Transverse colon (tissue), 4 donors: ENCODE measurements around the gene EVA1C. TPM values are rescaled to one million over a fixed set of nuclear protein-coding genes. Genes with fewer than 3 reads are reported as not detected.
A peak's percentile ranks its signal among the peaks of the same experiment; 100 is the strongest.

Experiments used
- DNase-seq: peaks from one replicate; pipeline ENCODE4 v3.0.0-alpha.2; 2019
- H3K27ac ChIP-seq, 4 donors: fragments of 200-600 bp; sonication (generic); 2 replicates each; pipeline ENCODE4 v1.5.1; 2016 to 2018; ENCODE audit warnings: inconsistent platforms in 4 of 4
- H3K27me3 ChIP-seq: fragments of 200-600 bp; sonication (generic); 2 replicates; pipeline ENCODE4 v1.5.1; 2017; ENCODE audit warnings: inconsistent platforms
- H3K36me3 ChIP-seq, 4 donors: fragments of 200-600 bp; sonication (generic); 2 replicates each; pipeline ENCODE4 v1.5.1; 2017 to 2019; ENCODE audit warnings: inconsistent platforms in 4 of 4
- H3K4me1 ChIP-seq, 4 donors: fragments of 200-600 bp; sonication (generic); 2 replicates each; pipeline ENCODE4 v1.5.1; 2017 to 2020; ENCODE audit warnings: inconsistent platforms in 4 of 4
- H3K4me3 ChIP-seq, 4 donors: fragments of 200-600 bp; sonication (generic); 1 replicate in 1 of 4; 2 replicates in 3 of 4; pipeline versions ENCODE4 v1.5.1 to v1.6.1; 2017 to 2019; ENCODE audit warnings: inconsistent platforms in 4 of 4
- H3K9me3 ChIP-seq, 2 donors: fragments of 200-600 bp; sonication (generic); 2 replicates each; pipeline ENCODE4 v1.5.1; 2017 to 2019; ENCODE audit warnings: inconsistent platforms in 2 of 2
- CTCF ChIP-seq, 5 experiments: fragments of 200-600 bp in 3 of 5; fragments of 450-650 bp in 2 of 5; sonication (generic) in 3 of 5; IDR thresholded peaks; 1 replicate in 2 of 5; 2 replicates in 3 of 5; pipeline ENCODE4 v1.5.1; 2016 to 2017; ENCODE audit warnings: antibody characterized with exemption in 5 of 5, inconsistent platforms in 3 of 5, mild to moderate bottlenecking in 2 of 5, moderate library complexity in 1 of 5
- EP300 ChIP-seq: sonication (generic); formaldehyde crosslinking; IDR thresholded peaks from one replicate; pipeline ENCODE4 v1.6.1; 2017; ENCODE audit warnings: antibody characterized with exemption, low read depth
- POLR2A ChIP-seq: fragments of 450-650 bp; IDR thresholded peaks from one replicate; pipeline ENCODE4 v1.6.1; 2016; ENCODE audit warnings: antibody characterized with exemption, mild to moderate bottlenecking, moderate library complexity
- POLR2AphosphoS5 ChIP-seq, 3 donors: sonication (generic); formaldehyde crosslinking; IDR thresholded peaks; one replicate each; pipeline ENCODE4 v1.6.1; 2016; ENCODE audit warnings: antibody characterized with exemption in 3 of 3
- WGBS, 2 donors: methylation state at CpG; one replicate each; pipeline ENCODE4 v1.1.5; 2018; ENCODE audit warnings: low coverage in 1 of 2; 5-methylcytosine and 5-hydroxymethylcytosine counted together
- in situ Hi-C, 4 donors: fragments of 200-750 bp; cut with MboI; loops; one replicate each; pipeline versions ENCODE4 v1.15.0 to v1.15.1; 2017; ENCODE audit warnings: low sequenced_read_pairs in 3 of 4, low pct_ligation_motif_present in 1 of 4, low pct_unique_long_range_greater_than_20kb in 1 of 4
- intact Hi-C: fragments of 100-400 bp; cut with DNase I; formaldehyde crosslinking; loops from one replicate; pipeline ENCODE4 v1.15.1; 2023; ENCODE audit warnings: low total_unique reads
- small RNA-seq, 4 donors: library from RNA; depleted of rRNA; stranded (forward); fragments of <200 nt; gene quantifications; one replicate each; pipeline ENCODE3, GENCODE V24; 2016
- total RNA-seq, 4 donors: library from RNA; depleted of rRNA; stranded (reverse); fragments of >200 nt; gene quantifications; one replicate each; pipeline ENCODE4 v1.1.0, GENCODE V29; 2016

The EVA1C gene
- total RNA-seq, 4 donors from 2014 or later, result 8.6 to 44.1 (median 33.8) TPM

- intact Hi-C loops (no loop called here), in situ Hi-C loops (loop anchor here in 1 of 4 donors (25.0 kb wide), 1 partner anchor 150 kb away; the partner anchor contains the start of gene EVA1C)
- Histone ChIP-seq H3K27ac (no peak overlapping the region), H3K9me3 (no peaks in the 10 kb centered on the region), H3K27me3 (no peaks in the 10 kb centered on the region), H3K36me3 (no peaks in the 10 kb centered on the region), H3K4me3 (no peak overlapping the region), H3K4me1 (no peaks in the 10 kb centered on the region)
- WGBS, 2 donors, result 54 to 55% methylated on average over 5 of the region's 5 CpGs
- DNase-seq, result peak; percentile 22
- TF ChIP-seq CTCF (IDR thresholded peaks at IDR 0.05), result peak in 2 of 5 experiments; percentile 16 to 18
- no peak for TF ChIP-seq EP300
- no peak for TF ChIP-seq POLR2AphosphoS5 (IDR thresholded peaks at IDR 0.05)
Observed at GRCh38 chr21:32562426-32562825, 149.9 kb downstream of the EVA1C start.

GRCh38 chr21:32562915-32563314, 150.4 kb downstream of the EVA1C start:
- intact Hi-C loops (no loop called here), in situ Hi-C loops (loop anchor here in 1 of 4 donors (25.0 kb wide), 1 partner anchor 151 kb away; the partner anchor contains the start of gene EVA1C)
- TF ChIP-seq EP300, result no peak
- no peak for TF ChIP-seq POLR2A
- no peak for TF ChIP-seq CTCF (IDR thresholded peaks at IDR 0.05)
- no peak for TF ChIP-seq POLR2AphosphoS5 (IDR thresholded peaks at IDR 0.05)
- Histone ChIP-seq H3K36me3 (no peaks in the 10 kb centered on the region), H3K27me3 (no peaks in the 10 kb centered on the region), H3K4me1 (no peaks in the 10 kb centered on the region), H3K27ac (no peak overlapping the region), H3K4me3 (no peak overlapping the region), H3K9me3 (no peaks in the 10 kb centered on the region)
- 88 to 93% methylated on average over 2 of the region's 2 CpGs for WGBS, 2 donors
- DNase-seq, result no peak

Small RNAs within 50 kb of the gene (small RNA-seq; reads per million reads assigned to genes)
- 0 reads per million in 4 donors for gene RF00438
- gene RNA5SP490, result 0 reads per million in 4 donors
- 21.2 to 36.2 (median 22.0) reads per million in 4 donors for gene SNORA80A

Other genes with a start within 250 kb of the EVA1C start
- gene MIS18A, start 133.7 kb upstream of the EVA1C start, total RNA-seq, result 1 to 10 TPM in 3 of 4 donors, not detected in 1; 3.7 to 4.8 (median 4.1) TPM
- gene MRAP, start 113.9 kb upstream of the EVA1C start, total RNA-seq, result not detected
- 1 to 10 TPM; 6.4 to 8.7 (median 7.3) TPM for gene URB1, start 19.7 kb upstream of the EVA1C start, total RNA-seq
- gene TCP10L, start 172.8 kb downstream of the EVA1C start, total RNA-seq, result under 1 TPM in 2 of 4 donors, not detected in 2; 0.14 to 0.79 TPM
- 10 to 100 TPM in 2 of 4 donors, 1 to 10 TPM in 1, not detected in 1; 6.4 to 27.3 (median 20.9) TPM for gene CFAP298, start 199.7 kb downstream of the EVA1C start, total RNA-seq